ENCODE results near the gene GPC2. TPM values are rescaled to one million over a fixed set of nuclear protein-coding genes. Genes with fewer than 3 reads are reported as not detected.

The GPC2 gene
- polyA plus RNA-seq, 1 experiment = 1.9 TPM

DNA sequence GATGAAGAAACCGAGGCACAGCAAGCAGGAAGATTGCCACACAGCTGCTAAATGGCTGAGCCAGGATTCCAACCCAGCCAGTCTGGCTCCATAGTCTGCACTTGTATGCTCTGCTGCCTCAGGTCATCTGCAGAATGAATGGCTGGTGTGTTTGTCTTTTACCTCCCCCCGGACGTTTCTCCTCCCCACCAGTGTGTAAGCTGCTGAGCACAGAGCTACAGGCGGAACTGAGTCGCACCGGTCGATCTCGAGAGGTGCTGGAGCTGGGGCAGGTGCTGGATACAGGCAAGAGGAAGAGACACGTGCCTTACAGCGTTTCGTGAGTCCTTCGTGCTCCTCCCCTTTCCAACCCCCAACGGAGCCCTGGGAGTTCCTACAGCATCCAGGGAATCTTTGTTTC lies 55.1 kb downstream of the GPC2 start:
- Histone ChIP-seq H3K36me3 (ENCODE audit: control insufficient read depth, insufficient read depth, low read length) (0 out of 2 replicates have a peak, but pooled peaks cover 2% of the 10 kb centered on the region), H3K4me3 (ENCODE audit: low read depth, low read length) (no peak overlapping the region), H3K27me3 (ENCODE audit: control insufficient read depth, insufficient read depth, low read length) (no peaks in the 10 kb centered on the region)
- CTCF ChIA-PET = interaction anchor here (1.1 to 2.1 kb wide), 2 partner anchors 10 to 12 kb away, joined by 3 to 4 read pairs; no protein-coding TSS in a partner anchor
- TF ChIP-seq, protein P1, sequence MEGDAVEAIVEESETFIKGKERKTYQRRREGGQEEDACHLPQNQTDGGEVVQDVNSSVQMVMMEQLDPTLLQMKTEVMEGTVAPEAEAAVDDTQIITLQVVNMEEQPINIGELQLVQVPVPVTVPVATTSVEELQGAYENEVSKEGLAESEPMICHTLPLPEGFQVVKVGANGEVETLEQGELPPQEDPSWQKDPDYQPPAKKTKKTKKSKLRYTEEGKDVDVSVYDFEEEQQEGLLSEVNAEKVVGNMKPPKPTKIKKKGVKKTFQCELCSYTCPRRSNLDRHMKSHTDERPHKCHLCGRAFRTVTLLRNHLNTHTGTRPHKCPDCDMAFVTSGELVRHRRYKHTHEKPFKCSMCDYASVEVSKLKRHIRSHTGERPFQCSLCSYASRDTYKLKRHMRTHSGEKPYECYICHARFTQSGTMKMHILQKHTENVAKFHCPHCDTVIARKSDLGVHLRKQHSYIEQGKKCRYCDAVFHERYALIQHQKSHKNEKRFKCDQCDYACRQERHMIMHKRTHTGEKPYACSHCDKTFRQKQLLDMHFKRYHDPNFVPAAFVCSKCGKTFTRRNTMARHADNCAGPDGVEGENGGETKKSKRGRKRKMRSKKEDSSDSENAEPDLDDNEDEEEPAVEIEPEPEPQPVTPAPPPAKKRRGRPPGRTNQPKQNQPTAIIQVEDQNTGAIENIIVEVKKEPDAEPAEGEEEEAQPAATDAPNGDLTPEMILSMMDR (IDR thresholded peaks at IDR 0.05; ENCODE audit: insufficient read depth, low read depth, low read length) = no peak
- no peak for DNase-seq (ENCODE audit: low read depth)
- POLR2A ChIA-PET = no interaction called here

DNA sequence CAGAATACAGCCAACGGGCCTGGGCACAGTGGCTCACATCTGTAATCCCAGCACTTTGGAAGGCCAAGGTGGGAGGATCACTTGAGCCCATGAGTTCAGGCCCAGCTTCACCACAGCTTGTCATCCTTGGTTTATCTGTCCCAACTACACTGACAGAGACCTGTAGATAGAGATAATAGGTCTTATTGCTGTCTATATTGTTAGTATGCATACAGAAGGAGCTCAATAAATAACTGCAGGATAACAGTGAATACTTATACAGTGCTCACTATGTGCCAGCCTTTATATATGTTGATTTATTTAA lies 56.5 kb downstream of the GPC2 start:
- ChIA-PET POLR2A (interaction anchor here (1.0 kb wide), 1 partner anchor 20 kb away, joined by 4 read pairs; no protein-coding TSS in a partner anchor), CTCF (interaction anchor here (1.0 kb wide), 1 partner anchor 129 kb away, joined by 3 read pairs; no protein-coding TSS in a partner anchor)
- TF ChIP-seq, protein P1 (IDR thresholded peaks at IDR 0.05; ENCODE audit: insufficient read depth, low read depth, low read length) = no peak

DNA sequence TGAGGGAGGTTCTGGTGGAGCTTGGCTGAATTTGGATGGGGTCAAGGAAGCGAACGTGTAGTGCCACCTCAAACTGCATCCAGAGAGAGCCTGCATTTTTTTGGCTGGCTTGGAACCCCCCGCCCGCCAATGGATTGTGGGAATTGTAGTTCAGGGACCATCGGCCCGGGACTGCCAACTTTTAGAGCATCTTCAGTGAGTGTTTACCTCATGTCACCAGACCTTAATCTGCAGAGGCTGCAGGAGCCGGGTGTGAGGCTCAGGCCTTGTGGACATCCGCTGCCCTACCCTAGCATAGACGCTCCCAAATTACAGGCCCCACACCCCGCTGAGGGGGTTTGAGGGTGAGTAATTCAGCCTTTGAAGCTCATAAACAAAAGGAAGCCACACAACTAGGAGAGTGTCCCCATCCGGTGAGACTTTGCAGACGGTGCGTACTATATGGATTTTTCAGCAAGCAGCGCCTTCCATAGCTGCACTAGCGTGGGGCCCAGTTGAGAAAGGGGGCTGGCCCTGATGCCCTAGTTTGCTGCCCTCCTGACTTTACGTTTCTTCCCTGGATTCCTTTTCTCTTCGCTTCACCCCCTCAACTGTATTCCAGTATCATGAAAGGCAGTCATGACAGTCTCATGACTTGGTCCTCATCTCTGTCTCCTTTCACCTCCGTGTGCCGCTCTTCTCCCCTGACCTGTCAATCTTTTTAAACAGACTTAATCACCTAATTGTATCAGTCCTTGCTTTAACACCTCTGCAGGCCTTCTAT lies 57.0 kb downstream of the GPC2 start:
- ChIA-PET CTCF (interaction anchor here (1.0 kb wide), 1 partner anchor 128 kb away, joined by 3 read pairs; no protein-coding TSS in a partner anchor), POLR2A (no interaction called here)
- peak overlapping the region; percentile 66 for H3K4me3 ChIP-seq (ENCODE audit: low read depth, low read length)
- TF ChIP-seq, protein P1 (IDR thresholded peaks at IDR 0.05; ENCODE audit: insufficient read depth, low read depth, low read length) = no peak
- 0 out of 2 replicates have a peak, but pooled peaks cover 2% of the 10 kb centered on the region for H3K36me3 ChIP-seq (ENCODE audit: control insufficient read depth, insufficient read depth, low read length)
- peak; percentile 18 for DNase-seq (ENCODE audit: low read depth)
- no peaks in the 10 kb centered on the region for H3K27me3 ChIP-seq (ENCODE audit: control insufficient read depth, insufficient read depth, low read length)

More for the DNA sequence above, 56.5 kb downstream of the GPC2 start:
- DNase-seq (ENCODE audit: low read depth) = no peak
- peak overlapping the region; percentile 66 for H3K4me3 ChIP-seq (ENCODE audit: low read depth, low read length)
- H3K27me3 ChIP-seq (ENCODE audit: control insufficient read depth, insufficient read depth, low read length) = no peaks in the 10 kb centered on the region
- H3K36me3 ChIP-seq (ENCODE audit: control insufficient read depth, insufficient read depth, low read length) = 0 out of 2 replicates have a peak, but pooled peaks cover 2% of the 10 kb centered on the region

Other genes starting within 250 kb of the GPC2 start
- not detected in 2 replicates for gene GJC3, start 247.8 kb downstream of the GPC2 start, polyA plus RNA-seq (2011; rRNA removed)
- gene AZGP1, start 201.3 kb downstream of the GPC2 start, polyA plus RNA-seq (2011; rRNA removed) = not detected in 2 replicates
- gene ZKSCAN1, start 161.8 kb downstream of the GPC2 start, polyA plus RNA-seq (2011; rRNA removed) = 24.5 and 25.8 TPM in 2 replicates
- gene ZSCAN21, start 127.6 kb downstream of the GPC2 start, polyA plus RNA-seq (2011; rRNA removed) = 10.3 and 10.6 TPM in 2 replicates
- gene ZNF3, start 95.7 kb downstream of the GPC2 start, polyA plus RNA-seq (2011; rRNA removed) = 17.2 and 17.4 TPM in 2 replicates
- gene COPS6, start 88.4 kb downstream of the GPC2 start, polyA plus RNA-seq (2011; rRNA removed) = 195 and 234 TPM in 2 replicates
- 53.8 and 89.0 TPM in 2 replicates for gene MCM7, start 76.0 kb downstream of the GPC2 start, polyA plus RNA-seq (2011; rRNA removed)
- gene AP4M1, start 75.7 kb downstream of the GPC2 start, polyA plus RNA-seq (2011; rRNA removed) = 14.3 and 15.2 TPM in 2 replicates
- 18.2 and 39.5 TPM in 2 replicates for gene TAF6, start 58.0 kb downstream of the GPC2 start, polyA plus RNA-seq (2011; rRNA removed)
- 20.9 and 23.5 TPM in 2 replicates for gene CNPY4, start 57.7 kb downstream of the GPC2 start, polyA plus RNA-seq (2011; rRNA removed)
- gene MBLAC1, start 50.4 kb downstream of the GPC2 start, polyA plus RNA-seq (2011; rRNA removed) = 1.2 and 1.6 TPM in 2 replicates
- 125 and 193 TPM in 2 replicates for gene LAMTOR4, start 28.5 kb downstream of the GPC2 start, polyA plus RNA-seq (2011; rRNA removed)
- gene TRAPPC14, start 18.7 kb downstream of the GPC2 start, polyA plus RNA-seq (2011; rRNA removed) = 3.2 and 5.8 TPM in 2 replicates
- 8.1 and 12.1 TPM in 2 replicates for gene GAL3ST4, start 8.8 kb downstream of the GPC2 start, polyA plus RNA-seq (2011; rRNA removed)
- 0.44 and 0.61 TPM in 2 replicates for gene STAG3, start 537 bp upstream of the GPC2 start, polyA plus RNA-seq (2011; rRNA removed)
- not detected in 2 replicates for gene PVRIG, start 42.6 kb upstream of the GPC2 start, polyA plus RNA-seq (2011; rRNA removed)
- not detected in 2 replicates for gene SPDYE3, start 130.3 kb upstream of the GPC2 start, polyA plus RNA-seq (2011; rRNA removed)
- 10.6 and 25.4 TPM in 2 replicates for gene PILRB, start 180.7 kb upstream of the GPC2 start, polyA plus RNA-seq (2011; rRNA removed)
- gene PILRA, start 196.1 kb upstream of the GPC2 start, polyA plus RNA-seq (2011; rRNA removed) = 0.27 and 0.49 TPM in 2 replicates